DND-41 (cell line): ENCODE measurements around the gene ATG5.

ENCODE experiments used
- ATAC-seq: fragments of 200-7000 bp; cut with Tn5 transposase; 3 replicates; pipeline ENCODE4 v1.9.1; 2021; ENCODE audit warnings: low read depth; ENCODE audit not compliant: insufficient read depth
- DNase-seq: peaks from one replicate; pipeline ENCODE4 v3.0.0-alpha.2; 2020
- H2AFZ ChIP-seq: 2 replicates; pipeline ENCODE4 v1.6.0; 2012; ENCODE audit warnings: low read depth, low read length
- H3K27ac ChIP-seq: 2 replicates; pipeline ENCODE4 v1.5.1; 2012; ENCODE audit warnings: low read length, inconsistent platforms
- H3K27me3 ChIP-seq: fragments of 200-600 bp; sonication (generic); 2 replicates; pipeline ENCODE4 v1.6.0; 2012; ENCODE audit warnings: low read length, mild to moderate bottlenecking, inconsistent platforms; ENCODE audit not compliant: insufficient read depth, poor library complexity
- H3K36me3 ChIP-seq: 2 replicates; pipeline ENCODE4 v1.5.1; 2012; ENCODE audit warnings: low read length, inconsistent platforms; ENCODE audit not compliant: insufficient read depth
- H3K4me1 ChIP-seq: 2 replicates; pipeline ENCODE4 v1.5.1; 2012; ENCODE audit warnings: mild to moderate bottlenecking, low read length; ENCODE audit not compliant: insufficient read depth
- H3K4me2 ChIP-seq: 2 replicates; pipeline ENCODE4 v1.6.0; 2012; ENCODE audit warnings: mild to moderate bottlenecking, moderate library complexity, low read length, inconsistent platforms; ENCODE audit not compliant: insufficient read depth
- H3K4me3 ChIP-seq, 2 experiments: fragments of 200-600 bp in 1 of 2; shearing (Covaris generic) in 1 of 2; 2 replicates each; pipeline ENCODE4 v1.5.1; 2012 to 2016; ENCODE audit warnings: inconsistent platforms in 2 of 2, low read length in 2 of 2, mild to moderate bottlenecking in 2 of 2, low read depth in 1 of 2, moderate library complexity in 1 of 2
- H3K79me2 ChIP-seq: 2 replicates; pipeline ENCODE4 v1.6.0; 2012; ENCODE audit warnings: low read length, inconsistent platforms; ENCODE audit not compliant: insufficient read depth
- H3K9ac ChIP-seq: 2 replicates; pipeline ENCODE4 v1.6.0; 2012; ENCODE audit warnings: low read depth, mild to moderate bottlenecking, inconsistent platforms, low read length, moderate library complexity
- H3K9me3 ChIP-seq: 2 replicates; pipeline ENCODE4 v1.5.1; 2012; ENCODE audit warnings: low read length, moderate library complexity, mild to moderate bottlenecking, inconsistent platforms; ENCODE audit not compliant: insufficient read depth, severe bottlenecking
- H4K20me1 ChIP-seq: 2 replicates; pipeline ENCODE4 v1.6.0; 2012; ENCODE audit warnings: low read length; ENCODE audit not compliant: insufficient read depth
- EZH2 ChIP-seq: IDR thresholded peaks from 3 replicates; pipeline ENCODE4 v1.6.1; 2012; ENCODE audit warnings: borderline replicate concordance, low read depth, mild to moderate bottlenecking, moderate library complexity, low read length, inconsistent platforms; ENCODE audit not compliant: severe bottlenecking
- TF ChIP-seq, protein P1 (sequence below): IDR thresholded peaks from 2 replicates; pipeline ENCODE4 v1.5.1; 2012; ENCODE audit warnings: borderline replicate concordance, low read length, moderate library complexity, mild to moderate bottlenecking; ENCODE audit not compliant: poor library complexity, severe bottlenecking; ENCODE audit errors: extremely low read depth

The ATG5 gene

DNA sequence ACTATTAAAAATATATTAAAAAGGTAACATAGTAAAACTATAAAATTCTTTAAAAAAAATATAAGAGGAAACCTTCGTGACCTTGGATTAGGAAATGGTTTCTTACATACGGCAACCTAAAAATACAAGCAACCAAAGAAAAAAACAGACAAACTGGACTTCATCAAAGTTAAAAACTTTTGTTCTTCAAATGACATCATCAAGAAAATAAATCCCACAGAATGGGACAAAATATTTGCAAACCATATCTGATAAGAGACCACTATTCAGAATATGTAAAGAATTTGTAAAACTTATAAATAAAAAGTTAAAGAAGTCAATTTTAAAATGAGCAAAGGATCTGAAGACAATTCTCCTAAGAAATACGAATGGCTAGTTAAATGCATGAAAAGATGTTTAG, 110.0 kb downstream of the ATG5 start:
- Histone ChIP-seq H3K9ac (no peak overlapping the region), H3K4me2 (no peak overlapping the region), H3K79me2 (peaks cover 5% of the 10 kb centered on the region; the same call in 1 of the 2 replicates), H3K27ac (no peak overlapping the region), H3K4me3 (no peak overlapping the region), H4K20me1 (no peaks in the 10 kb centered on the region), H3K4me1 (no peaks in the 10 kb centered on the region), H2AFZ (no peak overlapping the region), H3K9me3 (no peaks in the 10 kb centered on the region), H3K36me3 (no peaks in the 10 kb centered on the region), H3K27me3 (no peaks in the 10 kb centered on the region)
- TF ChIP-seq, protein P1, sequence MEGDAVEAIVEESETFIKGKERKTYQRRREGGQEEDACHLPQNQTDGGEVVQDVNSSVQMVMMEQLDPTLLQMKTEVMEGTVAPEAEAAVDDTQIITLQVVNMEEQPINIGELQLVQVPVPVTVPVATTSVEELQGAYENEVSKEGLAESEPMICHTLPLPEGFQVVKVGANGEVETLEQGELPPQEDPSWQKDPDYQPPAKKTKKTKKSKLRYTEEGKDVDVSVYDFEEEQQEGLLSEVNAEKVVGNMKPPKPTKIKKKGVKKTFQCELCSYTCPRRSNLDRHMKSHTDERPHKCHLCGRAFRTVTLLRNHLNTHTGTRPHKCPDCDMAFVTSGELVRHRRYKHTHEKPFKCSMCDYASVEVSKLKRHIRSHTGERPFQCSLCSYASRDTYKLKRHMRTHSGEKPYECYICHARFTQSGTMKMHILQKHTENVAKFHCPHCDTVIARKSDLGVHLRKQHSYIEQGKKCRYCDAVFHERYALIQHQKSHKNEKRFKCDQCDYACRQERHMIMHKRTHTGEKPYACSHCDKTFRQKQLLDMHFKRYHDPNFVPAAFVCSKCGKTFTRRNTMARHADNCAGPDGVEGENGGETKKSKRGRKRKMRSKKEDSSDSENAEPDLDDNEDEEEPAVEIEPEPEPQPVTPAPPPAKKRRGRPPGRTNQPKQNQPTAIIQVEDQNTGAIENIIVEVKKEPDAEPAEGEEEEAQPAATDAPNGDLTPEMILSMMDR = no peak
- no peak for DNase-seq
- ATAC-seq = no peak

DNA sequence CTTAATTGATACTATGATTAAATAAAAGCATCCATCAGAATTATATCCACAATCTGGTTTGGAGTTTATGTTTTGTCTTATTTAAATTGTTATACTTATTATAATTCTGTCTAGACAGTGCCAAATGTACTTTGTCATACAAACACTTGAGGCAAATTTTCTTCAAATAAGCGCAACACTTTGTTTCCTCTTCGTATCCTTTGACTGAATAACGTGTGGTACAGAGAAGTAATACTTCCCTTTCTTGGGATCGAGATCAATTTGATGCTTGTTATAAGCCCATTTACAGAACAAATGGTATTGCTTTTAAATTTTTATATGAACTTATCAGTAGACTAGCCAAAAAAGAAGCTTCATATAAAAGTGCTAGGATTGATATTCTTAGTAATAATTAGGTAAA, 111.0 kb downstream of the ATG5 start:
- H2AFZ ChIP-seq = no peak overlapping the region
- H3K36me3 ChIP-seq = 0 out of 2 replicates have a peak, but pooled peaks cover 4% of the 10 kb centered on the region
- H3K4me2 ChIP-seq = no peak overlapping the region
- TF ChIP-seq, protein P1 = no peak
- TF ChIP-seq EZH2 = no peak
- no peaks in the 10 kb centered on the region for H3K4me1 ChIP-seq
- peaks cover 5% of the 10 kb centered on the region; the same call in 1 of the 2 replicates for H3K79me2 ChIP-seq
- H3K4me3 ChIP-seq = no peak overlapping the region
- no peak overlapping the region for H3K27ac ChIP-seq
- H4K20me1 ChIP-seq = no peaks in the 10 kb centered on the region
- H3K27me3 ChIP-seq = no peaks in the 10 kb centered on the region
- H3K9ac ChIP-seq = no peak overlapping the region
- no peak for DNase-seq
- H3K9me3 ChIP-seq = no peaks in the 10 kb centered on the region
- no peak for ATAC-seq

DNA sequence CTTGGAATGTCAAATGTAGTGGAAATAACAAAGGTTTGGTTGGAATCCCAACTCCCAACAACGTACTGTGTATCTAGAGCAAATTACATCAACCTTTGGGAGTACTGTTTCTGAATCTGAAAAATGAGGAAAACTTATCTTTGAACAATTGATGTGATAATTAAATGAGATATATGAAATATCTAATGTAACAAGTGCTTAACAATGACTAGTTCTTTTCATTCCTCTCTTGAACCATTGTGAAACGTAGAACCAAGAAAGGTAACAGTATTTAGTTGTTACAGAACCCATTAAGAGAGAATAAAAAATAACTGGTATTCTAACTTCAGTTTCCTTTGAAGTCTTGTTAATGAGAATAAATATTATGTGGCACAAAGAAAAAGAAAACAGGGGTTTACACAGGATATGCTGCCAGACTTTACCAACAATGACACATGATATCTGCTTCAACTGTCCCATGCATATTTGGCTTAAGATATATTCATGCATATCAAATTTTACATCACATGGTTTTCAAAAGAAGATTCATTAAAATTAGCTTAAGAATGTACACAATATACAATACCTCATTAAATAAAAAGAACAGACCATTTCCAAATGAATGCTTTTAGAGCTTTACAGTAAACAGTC, 111.8 kb downstream of the ATG5 start:
- H3K36me3 ChIP-seq = peaks cover 4% of the 10 kb centered on the region; the same call in 1 of the 2 replicates
- no peak overlapping the region for H3K4me2 ChIP-seq
- ATAC-seq = no peak
- H2AFZ ChIP-seq = no peak overlapping the region
- no peaks in the 10 kb centered on the region for H3K27me3 ChIP-seq
- no peaks in the 10 kb centered on the region for H3K4me1 ChIP-seq
- no peaks in the 10 kb centered on the region for H4K20me1 ChIP-seq
- no peak for DNase-seq
- TF ChIP-seq EZH2 = no peak
- TF ChIP-seq, protein P1 = no peak
- H3K9me3 ChIP-seq = no peaks in the 10 kb centered on the region
- no peak overlapping the region for H3K9ac ChIP-seq
- no peak overlapping the region for H3K4me3 ChIP-seq
- no peak overlapping the region for H3K27ac ChIP-seq
- peaks cover 7% of the 10 kb centered on the region; the same call in 1 of the 2 replicates for H3K79me2 ChIP-seq

DNA sequence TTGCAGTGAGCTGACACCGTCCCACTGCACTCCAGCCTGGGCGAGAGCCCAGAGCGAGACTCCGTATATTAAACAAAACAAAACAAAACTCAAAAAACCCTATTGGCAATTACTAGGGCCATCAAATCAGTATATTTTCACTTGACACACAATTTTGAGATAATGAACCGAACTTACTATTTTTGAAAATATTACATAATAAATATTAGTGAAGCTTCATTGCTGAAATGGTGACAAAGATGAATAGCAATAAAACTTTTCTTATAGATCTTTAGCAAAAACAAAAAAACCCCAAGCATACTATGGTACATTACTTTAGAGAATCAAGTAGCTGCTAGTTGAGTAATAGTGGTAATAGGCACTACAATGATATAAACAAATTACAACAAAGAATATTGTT, 113.0 kb downstream of the ATG5 start:
- Histone ChIP-seq H3K4me2 (no peak overlapping the region), H3K9me3 (no peaks in the 10 kb centered on the region), H3K27me3 (no peaks in the 10 kb centered on the region), H3K27ac (no peak overlapping the region), H3K79me2 (peaks cover 7% of the 10 kb centered on the region; the same call in 1 of the 2 replicates), H2AFZ (no peak overlapping the region), H3K36me3 (peaks cover 4% of the 10 kb centered on the region; the same call in 1 of the 2 replicates), H4K20me1 (no peaks in the 10 kb centered on the region), H3K4me1 (no peaks in the 10 kb centered on the region), H3K9ac (no peak overlapping the region), H3K4me3 (no peak overlapping the region)
- no peak for ATAC-seq
- no peak for TF ChIP-seq EZH2
- TF ChIP-seq, protein P1 = no peak
- no peak for DNase-seq
